ENCODE results near the gene KCNE4.

DNA sequence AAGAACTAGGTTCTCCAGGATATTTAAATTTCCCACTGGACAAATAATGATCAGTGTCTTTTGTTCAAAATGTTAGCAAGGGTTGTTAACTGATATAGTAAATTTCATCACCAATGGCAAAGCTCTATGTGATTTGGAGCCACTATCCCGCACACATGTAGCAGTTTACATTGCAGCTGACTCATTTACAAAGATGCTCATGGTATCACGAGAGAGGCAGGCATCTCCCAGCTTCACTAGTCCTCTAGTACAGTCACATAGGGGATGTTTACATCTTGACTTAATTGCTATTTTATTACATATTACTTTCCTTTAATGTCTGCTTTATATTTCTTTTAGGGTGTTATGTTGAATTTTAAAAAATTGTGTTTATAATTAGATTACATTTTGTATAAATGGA is 30.7 kb downstream of the KCNE4 start:
- TF ChIP-seq, protein P1, sequence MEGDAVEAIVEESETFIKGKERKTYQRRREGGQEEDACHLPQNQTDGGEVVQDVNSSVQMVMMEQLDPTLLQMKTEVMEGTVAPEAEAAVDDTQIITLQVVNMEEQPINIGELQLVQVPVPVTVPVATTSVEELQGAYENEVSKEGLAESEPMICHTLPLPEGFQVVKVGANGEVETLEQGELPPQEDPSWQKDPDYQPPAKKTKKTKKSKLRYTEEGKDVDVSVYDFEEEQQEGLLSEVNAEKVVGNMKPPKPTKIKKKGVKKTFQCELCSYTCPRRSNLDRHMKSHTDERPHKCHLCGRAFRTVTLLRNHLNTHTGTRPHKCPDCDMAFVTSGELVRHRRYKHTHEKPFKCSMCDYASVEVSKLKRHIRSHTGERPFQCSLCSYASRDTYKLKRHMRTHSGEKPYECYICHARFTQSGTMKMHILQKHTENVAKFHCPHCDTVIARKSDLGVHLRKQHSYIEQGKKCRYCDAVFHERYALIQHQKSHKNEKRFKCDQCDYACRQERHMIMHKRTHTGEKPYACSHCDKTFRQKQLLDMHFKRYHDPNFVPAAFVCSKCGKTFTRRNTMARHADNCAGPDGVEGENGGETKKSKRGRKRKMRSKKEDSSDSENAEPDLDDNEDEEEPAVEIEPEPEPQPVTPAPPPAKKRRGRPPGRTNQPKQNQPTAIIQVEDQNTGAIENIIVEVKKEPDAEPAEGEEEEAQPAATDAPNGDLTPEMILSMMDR (IDR thresholded peaks at IDR 0.05) = no peak
- TF ChIP-seq POLR2A (IDR thresholded peaks at IDR 0.05) = no peak
- no peak for TF ChIP-seq POLR2AphosphoS5 (IDR thresholded peaks at IDR 0.05)

Measured in suprapubic skin (tissue), 4 donors.